Neuronal stem cell (in vitro differentiated cells): ENCODE results near the gene FAM3D.
"Not testable (repeated sequence)": the region's sequence is repeated elsewhere in the genome, so short reads cannot be mapped to it uniquely, and the experiment has no call there.

Experiments
- DNase-seq: peaks from one replicate; pipeline ENCODE4 v3.0.0-alpha.2; 2013; ENCODE audit warnings: low spot score
- H2AFZ ChIP-seq: one replicate; pipeline ENCODE4 v1.6.1; 2013; ENCODE audit warnings: mild to moderate bottlenecking, low read length, inconsistent platforms
- H2AK5ac ChIP-seq: 2 replicates; pipeline ENCODE4 v1.6.1; 2013; ENCODE audit warnings: low read depth, mild to moderate bottlenecking, inconsistent platforms, low read length, moderate library complexity, mixed read lengths
- H2BK120ac ChIP-seq: 2 replicates; pipeline ENCODE4 v1.6.1; 2013; ENCODE audit warnings: low read depth, mild to moderate bottlenecking, inconsistent platforms, low read length, moderate library complexity, mixed read lengths
- H2BK12ac ChIP-seq: one replicate; pipeline ENCODE4 v1.6.1; 2013; ENCODE audit warnings: low read length, inconsistent platforms
- H2BK15ac ChIP-seq: 2 replicates; pipeline ENCODE4 v1.6.1; 2013; ENCODE audit warnings: mild to moderate bottlenecking, low read length, inconsistent platforms, mixed read lengths
- H2BK5ac ChIP-seq: one replicate; pipeline ENCODE4 v1.6.1; 2013; ENCODE audit warnings: inconsistent platforms, mild to moderate bottlenecking, low read length, moderate library complexity
- H3K14ac ChIP-seq: one replicate; pipeline ENCODE4 v1.6.1; 2013; ENCODE audit warnings: low read length, inconsistent platforms
- H3K18ac ChIP-seq: 2 replicates; pipeline ENCODE4 v1.6.1; 2013; ENCODE audit warnings: low read length, inconsistent platforms
- H3K23ac ChIP-seq: 2 replicates; pipeline ENCODE4 v1.6.1; 2013; ENCODE audit warnings: low read depth, mild to moderate bottlenecking, mixed read lengths, low read length, inconsistent platforms; ENCODE audit not compliant: poor library complexity
- H3K27ac ChIP-seq: replicated peaks from 3 replicates; pipeline ENCODE4 v1.5.1; 2013; ENCODE audit warnings: low read length, inconsistent platforms
- H3K27me3 ChIP-seq, 3 experiments: 2 replicates each; pipeline ENCODE4 v1.6.1; 2013; ENCODE audit warnings: low read length in 3 of 3, mild to moderate bottlenecking in 2 of 3, inconsistent platforms in 1 of 3, low read depth in 1 of 3, mixed read lengths in 1 of 3, moderate library complexity in 1 of 3; ENCODE audit not compliant: control insufficient read depth in 3 of 3, insufficient read depth in 3 of 3
- H3K36me3 ChIP-seq, 2 donors: replicated peaks in 1 of 2; 2 replicates each; pipeline ENCODE4 v1.6.1; 2013; ENCODE audit warnings: low read length in 2 of 2; ENCODE audit not compliant: control insufficient read depth in 2 of 2, insufficient read depth in 2 of 2
- H3K4ac ChIP-seq: 2 replicates; pipeline ENCODE4 v1.6.1; 2013; ENCODE audit warnings: inconsistent platforms, mild to moderate bottlenecking, low read length, moderate library complexity
- H3K4me1 ChIP-seq, 2 donors: 1 replicate in 1 of 2; 2 replicates in 1 of 2; pipeline ENCODE4 v1.6.1; 2013; ENCODE audit warnings: low read length in 2 of 2, low read depth in 1 of 2; ENCODE audit not compliant: control insufficient read depth in 2 of 2, insufficient read depth in 1 of 2
- H3K4me2 ChIP-seq: one replicate; pipeline ENCODE4 v1.6.1; 2013; ENCODE audit warnings: mild to moderate bottlenecking, low read length, inconsistent platforms; ENCODE audit not compliant: insufficient read depth, poor library complexity, severe bottlenecking
- H3K4me3 ChIP-seq, 2 donors: 2 replicates each; pipeline ENCODE4 v1.5.1; 2013; ENCODE audit warnings: low read length in 2 of 2, mild to moderate bottlenecking in 2 of 2, inconsistent platforms in 1 of 2, moderate library complexity in 1 of 2
- H3K79me1 ChIP-seq: one replicate; pipeline ENCODE4 v1.6.1; 2013; ENCODE audit warnings: low read depth, mild to moderate bottlenecking, inconsistent platforms, low read length, moderate library complexity
- H3K9ac ChIP-seq: one replicate; pipeline ENCODE4 v1.6.1; 2013; ENCODE audit warnings: mild to moderate bottlenecking, low read depth, low read length, inconsistent platforms; ENCODE audit not compliant: poor library complexity
- H3K9me3 ChIP-seq, 2 donors: replicated peaks in 1 of 2; 2 replicates each; pipeline versions ENCODE3 to v1.6.1; 2013; ENCODE audit warnings: low read length in 2 of 2, mild to moderate bottlenecking in 2 of 2, inconsistent platforms in 1 of 2, low read depth in 1 of 2, mixed read lengths in 1 of 2, moderate library complexity in 1 of 2; ENCODE audit not compliant: control insufficient read depth in 2 of 2, insufficient read depth in 1 of 2
- H4K8ac ChIP-seq: one replicate; pipeline ENCODE4 v1.6.1; 2013; ENCODE audit warnings: low read depth, mild to moderate bottlenecking, inconsistent platforms, low read length, moderate library complexity
- H4K91ac ChIP-seq: one replicate; pipeline ENCODE4 v1.6.1; 2013; ENCODE audit warnings: low read length, low read depth, mild to moderate bottlenecking, inconsistent platforms; ENCODE audit not compliant: poor library complexity
- WGBS, 2 donors: extraction: QIAGEN DNeasy Blood & Tissue Kit; methylation state at CpG; one replicate each; pipeline ENCODE4 v1.1.7; 2013; ENCODE audit warnings: missing lambda C conversion rate in 2 of 2, mixed read lengths in 1 of 2; ENCODE audit not compliant: insufficient read length in 2 of 2, insufficient replicate concordance in 1 of 2; ENCODE audit errors: extremely low coverage in 2 of 2; 5-methylcytosine and 5-hydroxymethylcytosine counted together

FAM3D gene

DNA sequence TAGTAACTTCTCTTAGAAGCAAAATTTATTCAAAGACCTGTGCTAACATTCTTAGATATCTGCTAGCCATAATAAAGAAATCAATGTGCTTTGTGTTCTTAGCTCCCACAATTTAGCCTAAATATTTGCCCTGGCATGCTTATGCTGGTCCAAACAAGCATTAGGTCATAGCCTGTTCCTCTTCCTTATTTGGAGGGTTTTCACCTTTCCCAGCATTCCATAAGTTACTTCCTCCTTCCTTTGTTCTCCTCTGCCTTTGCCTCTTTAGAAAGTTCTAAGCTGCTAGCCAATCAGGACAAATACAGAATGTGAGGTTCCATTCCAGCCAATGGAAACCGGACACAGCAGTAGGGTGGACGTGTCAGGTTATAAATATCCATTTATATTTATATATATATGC, 37.7 kb upstream of the FAM3D start:
- not testable (repeated sequence) for H3K79me1 ChIP-seq, H3K4me3 ChIP-seq, H3K18ac ChIP-seq, H3K14ac ChIP-seq, H2BK12ac ChIP-seq, H3K27me3 ChIP-seq, H3K27ac ChIP-seq, H3K4ac ChIP-seq, H2BK120ac ChIP-seq, H4K91ac ChIP-seq, H4K8ac ChIP-seq, H3K23ac ChIP-seq, H2AK5ac ChIP-seq, DNase-seq, H3K36me3 ChIP-seq, H2BK5ac ChIP-seq, H3K9me3 ChIP-seq, H3K4me1 ChIP-seq, H2AFZ ChIP-seq, H2BK15ac ChIP-seq, H3K9ac ChIP-seq, H3K4me2 ChIP-seq
- no CpG with 5 or more reads among the region's 2 CpGs for WGBS, 2 donors

DNA sequence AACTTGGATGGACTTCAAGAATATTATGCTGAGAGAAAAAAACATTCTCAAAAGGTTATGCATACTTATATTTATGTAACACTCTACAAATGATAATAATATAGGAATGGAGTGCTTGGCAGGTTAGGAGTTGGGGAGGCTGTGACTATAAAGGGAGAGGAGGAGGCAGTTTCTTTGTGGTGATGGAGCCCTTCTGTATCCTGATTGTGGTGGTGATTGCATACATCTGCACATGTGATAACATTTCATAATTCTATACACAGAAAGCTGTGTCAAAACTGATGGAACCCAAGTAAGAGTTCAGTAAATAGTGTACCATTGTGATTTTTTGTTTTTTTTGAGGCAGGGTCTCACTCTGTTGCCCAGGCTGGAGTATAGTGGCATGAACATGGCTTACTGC, 31.7 kb upstream of the FAM3D start:
- H3K4ac ChIP-seq = no peak overlapping the region
- H3K27ac ChIP-seq = no peak overlapping the region
- H3K9me3 ChIP-seq = peaks cover 0 to 3% of the 10 kb centered on the region in 2 donors
- H3K14ac ChIP-seq = no peak overlapping the region
- no peak overlapping the region for H2BK5ac ChIP-seq
- no peak overlapping the region for H4K91ac ChIP-seq
- H3K9ac ChIP-seq = no peak overlapping the region
- H3K18ac ChIP-seq = no peak overlapping the region
- H2BK120ac ChIP-seq = no peak overlapping the region
- DNase-seq = no peak
- no peaks in the 10 kb centered on the region for H3K27me3 ChIP-seq
- no peak overlapping the region for H2BK15ac ChIP-seq
- H3K4me1 ChIP-seq = no peaks in the 10 kb centered on the region
- no peak overlapping the region for H3K23ac ChIP-seq
- no peak overlapping the region for H3K4me3 ChIP-seq
- no peaks in the 10 kb centered on the region for H3K36me3 ChIP-seq
- H3K79me1 ChIP-seq = no peaks in the 10 kb centered on the region
- H3K4me2 ChIP-seq = no peak overlapping the region
- no peak overlapping the region for H4K8ac ChIP-seq
- H2BK12ac ChIP-seq = no peak overlapping the region
- no peak overlapping the region for H2AK5ac ChIP-seq
- no peak overlapping the region for H2AFZ ChIP-seq

DNA sequence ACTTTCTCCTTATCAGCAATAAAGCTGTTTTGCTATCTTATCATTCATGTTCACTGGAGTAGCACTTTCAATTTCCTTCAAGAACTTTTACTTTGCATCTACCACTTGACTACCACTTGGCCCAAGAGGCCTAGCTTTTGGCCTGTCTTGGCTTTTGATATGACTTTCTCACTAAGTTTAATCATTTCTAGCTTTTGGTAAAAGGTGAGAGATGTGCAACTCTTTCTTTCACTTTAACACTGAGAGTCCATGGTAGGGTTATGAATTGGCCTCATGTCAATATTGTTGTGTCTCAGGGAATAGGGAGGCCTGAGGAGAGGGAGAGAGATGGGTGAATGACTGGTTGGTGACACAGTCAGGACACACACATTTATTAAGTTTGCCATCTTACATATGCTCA, 31.0 kb upstream of the FAM3D start:
- no peak overlapping the region for H3K4me2 ChIP-seq
- no peak overlapping the region for H2BK15ac ChIP-seq
- H3K9me3 ChIP-seq = peaks cover 0 to 6% of the 10 kb centered on the region in 2 donors
- no peak overlapping the region for H3K18ac ChIP-seq
- no peaks in the 10 kb centered on the region for H3K36me3 ChIP-seq
- H2BK120ac ChIP-seq = no peak overlapping the region
- no peak overlapping the region for H2BK12ac ChIP-seq
- no peak overlapping the region for H3K4ac ChIP-seq
- H4K8ac ChIP-seq = no peak overlapping the region
- H3K9ac ChIP-seq = no peak overlapping the region
- no peak overlapping the region for H2BK5ac ChIP-seq
- H3K27ac ChIP-seq = no peak overlapping the region
- no peak overlapping the region for H3K23ac ChIP-seq
- H3K4me3 ChIP-seq = no peak overlapping the region
- no peaks in the 10 kb centered on the region for H3K79me1 ChIP-seq
- no peak overlapping the region for H2AFZ ChIP-seq
- no peak overlapping the region for H3K14ac ChIP-seq
- no peak overlapping the region for H4K91ac ChIP-seq
- no peaks in the 10 kb centered on the region for H3K27me3 ChIP-seq
- DNase-seq = no peak
- H3K4me1 ChIP-seq = no peaks in the 10 kb centered on the region
- H2AK5ac ChIP-seq = no peak overlapping the region

DNA sequence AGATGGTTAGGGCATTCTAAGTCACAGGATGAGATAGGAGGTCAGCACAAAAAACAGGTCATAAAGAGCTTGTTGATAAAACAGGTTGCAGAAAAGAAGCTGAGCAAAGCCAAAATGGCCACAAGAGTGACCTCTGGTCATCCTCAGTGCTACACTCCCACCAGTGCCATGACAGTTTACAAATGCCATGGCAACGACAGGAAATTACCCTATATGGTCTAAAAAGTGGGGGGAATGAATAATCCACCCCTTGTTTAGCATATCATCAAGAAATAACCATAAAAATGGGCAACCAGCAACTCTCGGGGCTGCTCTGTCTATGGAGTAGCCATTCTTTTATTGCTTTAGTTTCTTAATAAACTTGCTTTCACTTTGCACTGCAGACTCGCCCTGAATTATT, 30.2 kb upstream of the FAM3D start:
- H3K4me3 ChIP-seq, H2AK5ac ChIP-seq, H3K27ac ChIP-seq, DNase-seq, H3K18ac ChIP-seq, H4K91ac ChIP-seq, H3K79me1 ChIP-seq, H2BK5ac ChIP-seq, H2BK12ac ChIP-seq, H3K14ac ChIP-seq, H3K23ac ChIP-seq, H2BK120ac ChIP-seq, H3K9ac ChIP-seq, H4K8ac ChIP-seq, H3K4me2 ChIP-seq, H3K9me3 ChIP-seq, H3K27me3 ChIP-seq, H3K4me1 ChIP-seq, H2BK15ac ChIP-seq, H3K4ac ChIP-seq, H3K36me3 ChIP-seq, H2AFZ ChIP-seq: not testable (repeated sequence)
- no CpG with 5 or more reads among the region's 3 CpGs for WGBS, 2 donors
